Stimulated activated naive CD8-positive, alpha-beta T cell treated with anti-CD3 and anti-CD28 coated beads, Interleukin-15, Interleukin-2, amounts not matched to agents 100 U/mL and 50 U/mL, for 24 hours (primary cell): ENCODE data around the gene CACNB4.
"Not testable (repeated sequence)": the region's sequence is repeated elsewhere in the genome, so short reads cannot be mapped to it uniquely, and the experiment has no call there.

Experiments used
- ATAC-seq: fragments of 150-1000 bp; cut with Tn5 transposase; one replicate; pipeline ENCODE4 v1.10.0; 2021
- DNase-seq: peaks from one replicate; pipeline ENCODE4 v3.0.0; 2021

Gene CACNB4

DNA sequence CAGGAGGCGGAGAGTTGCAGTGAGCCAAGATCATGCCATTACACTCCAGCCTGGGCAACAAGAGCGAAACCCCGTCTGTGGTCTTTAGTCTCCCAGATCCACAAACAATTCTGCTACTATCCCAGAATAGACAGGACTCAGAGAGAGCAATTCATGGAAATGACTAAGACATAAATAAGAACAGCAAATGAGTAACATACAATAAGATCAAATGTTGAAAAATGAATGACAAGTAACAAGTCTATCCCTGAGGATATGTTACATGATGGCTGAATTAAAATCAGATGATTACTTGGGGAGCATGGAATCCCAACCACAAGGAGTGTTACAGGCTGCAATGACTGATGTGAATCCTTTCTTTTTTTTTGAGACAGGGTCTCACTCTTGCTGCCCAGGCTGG, 280.9 kb downstream of the CACNB4 start:
- no peak for DNase-seq
- no peak for ATAC-seq

DNA sequence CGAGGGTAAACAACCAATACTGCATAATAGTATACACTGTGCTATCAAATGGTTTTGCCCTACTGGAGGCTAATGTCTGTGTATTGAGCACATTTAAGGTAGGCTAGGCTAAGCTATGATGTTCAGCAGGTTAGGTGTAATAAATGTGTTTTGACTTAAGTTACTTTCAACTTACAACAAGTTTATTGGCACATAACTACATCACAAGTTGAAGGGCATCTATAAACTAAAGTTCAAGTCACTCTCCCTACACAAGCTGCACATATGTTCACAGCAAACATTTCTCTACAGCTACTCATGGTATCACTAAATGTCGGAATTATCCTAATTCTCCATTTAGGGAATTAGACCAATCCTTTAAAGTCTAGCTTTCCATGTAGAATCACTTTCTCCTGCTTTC, 282.0 kb downstream of the CACNB4 start:
- no peak for DNase-seq
- no peak for ATAC-seq

DNA sequence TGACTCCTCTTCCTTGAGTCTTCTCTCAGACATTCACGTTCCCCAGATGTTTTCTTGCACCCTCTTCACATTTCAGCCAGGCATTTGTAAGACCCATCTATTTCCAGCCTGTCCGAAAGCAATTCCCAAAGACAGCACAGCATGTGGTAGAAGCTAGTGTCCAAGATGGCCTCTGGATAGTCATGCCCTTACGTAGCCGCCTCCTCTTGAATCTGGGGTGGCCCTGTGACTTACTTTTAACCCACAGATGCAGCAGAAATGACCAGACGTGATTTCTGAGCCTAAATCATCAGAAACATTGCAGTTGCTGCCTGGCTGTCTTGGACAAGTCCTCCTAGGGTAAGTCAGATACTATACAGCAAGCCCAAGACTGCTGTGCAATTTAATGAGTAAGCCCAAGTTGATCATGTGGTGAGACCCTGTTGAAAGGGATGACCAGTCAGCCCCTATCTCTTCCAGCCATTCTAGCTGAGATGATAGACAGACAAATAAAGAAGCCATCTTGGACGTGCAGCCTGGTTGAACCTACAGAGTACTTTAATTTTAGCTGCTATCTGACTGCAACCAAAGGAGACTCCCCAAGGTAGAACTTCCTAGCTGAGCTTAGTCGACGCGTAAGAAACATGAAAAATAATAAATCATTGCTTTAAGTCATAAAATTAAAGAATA, 282.9 kb downstream of the CACNB4 start:
- DNase-seq, result no peak
- no peak for ATAC-seq

DNA sequence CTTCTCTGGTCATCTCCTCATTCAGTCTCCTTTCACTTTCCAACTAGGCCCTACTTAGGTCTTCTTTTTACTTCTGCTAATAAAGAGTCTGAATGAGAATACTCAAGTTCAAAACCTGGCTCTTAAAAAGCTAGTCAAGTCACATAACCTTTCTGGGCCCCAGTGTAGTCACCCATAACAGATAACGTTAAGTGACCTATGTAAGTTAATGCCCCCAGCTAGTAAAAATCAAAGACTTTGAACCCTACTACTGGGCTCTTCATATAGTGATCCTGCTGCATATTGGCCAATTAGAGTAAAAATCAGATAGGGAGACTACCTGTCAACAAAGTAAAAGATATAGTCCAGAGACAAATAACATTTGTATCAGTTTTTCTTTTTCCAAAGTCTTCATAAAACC, 288.4 kb downstream of the CACNB4 start:
- no peak for ATAC-seq
- DNase-seq, result no peak

DNA sequence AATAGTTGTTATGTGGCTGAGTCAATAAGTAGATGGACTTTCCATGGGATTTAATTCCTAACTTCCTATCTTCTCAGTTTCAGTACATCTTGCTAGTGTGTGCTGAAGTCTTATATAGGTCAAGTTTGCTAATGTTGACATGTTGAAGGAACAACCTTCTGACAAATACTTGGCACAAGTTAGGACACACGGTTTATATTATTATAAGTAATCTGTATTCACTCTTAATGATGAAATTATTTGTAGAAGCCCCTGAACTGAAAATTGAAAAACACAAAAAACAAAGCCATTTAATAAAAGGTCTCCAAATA, 289.8 kb downstream of the CACNB4 start:
- no peak for DNase-seq

DNA sequence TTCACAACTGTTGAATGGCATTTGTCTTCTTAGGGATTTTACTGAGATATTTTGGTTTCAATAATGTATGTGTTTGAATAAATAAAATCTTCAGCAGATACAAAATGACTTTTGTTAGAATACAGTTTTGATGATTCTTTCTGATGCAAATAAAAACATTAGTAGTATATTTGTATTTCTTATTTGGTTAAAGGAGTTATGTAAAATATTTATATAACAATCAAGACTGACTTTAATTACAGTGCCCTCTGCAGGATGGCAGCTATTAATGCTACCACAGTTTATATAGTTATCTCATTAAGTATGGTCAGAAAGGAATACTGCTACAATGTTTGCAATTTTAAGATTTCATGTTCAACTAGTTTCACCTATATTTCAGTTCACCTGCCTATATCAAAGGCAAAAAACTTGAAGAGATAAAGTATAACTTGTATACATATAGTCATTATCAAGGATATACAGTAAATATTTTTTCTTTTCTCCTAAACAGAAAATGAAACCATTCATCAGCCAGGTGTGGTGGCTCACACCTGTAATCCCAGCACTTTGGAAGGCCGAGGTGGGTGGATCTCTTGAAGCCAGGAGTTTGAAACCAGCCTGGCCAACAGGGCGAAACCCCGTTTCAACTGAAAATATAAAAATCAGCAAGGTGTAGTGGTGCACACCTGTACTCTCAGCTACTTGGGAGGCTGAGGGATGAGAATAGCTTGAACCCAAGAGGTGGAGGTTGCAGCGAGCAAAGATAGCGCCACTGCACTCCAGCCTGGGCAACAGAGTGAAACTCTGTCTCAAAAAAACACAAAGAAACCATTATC, 290.4 kb downstream of the CACNB4 start:
- ATAC-seq (no peak), DNase-seq (no peak)

More for the DNA sequence above, 289.8 kb downstream of the CACNB4 start:
- ATAC-seq, result no peak

DNA sequence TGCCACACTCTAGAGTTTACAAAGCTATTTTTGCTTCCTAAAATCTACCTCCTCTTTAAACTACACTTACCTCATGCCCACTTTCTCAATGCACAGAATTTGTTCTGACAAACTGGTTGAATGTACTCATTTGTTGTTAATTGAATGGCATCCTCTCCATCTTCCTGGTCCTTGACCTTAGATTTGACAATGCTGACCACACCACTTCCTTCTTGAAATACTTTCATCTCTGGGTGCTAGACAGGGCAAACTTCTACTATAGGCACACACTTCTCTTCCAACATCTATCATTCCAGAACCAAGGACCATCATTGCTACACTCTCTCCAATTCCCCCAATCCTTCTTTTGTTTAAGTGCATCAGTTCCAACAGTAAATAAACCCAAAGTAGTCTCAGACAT, 292.9 kb downstream of the CACNB4 start:
- ATAC-seq (peak; percentile 32), DNase-seq (no peak)

DNA sequence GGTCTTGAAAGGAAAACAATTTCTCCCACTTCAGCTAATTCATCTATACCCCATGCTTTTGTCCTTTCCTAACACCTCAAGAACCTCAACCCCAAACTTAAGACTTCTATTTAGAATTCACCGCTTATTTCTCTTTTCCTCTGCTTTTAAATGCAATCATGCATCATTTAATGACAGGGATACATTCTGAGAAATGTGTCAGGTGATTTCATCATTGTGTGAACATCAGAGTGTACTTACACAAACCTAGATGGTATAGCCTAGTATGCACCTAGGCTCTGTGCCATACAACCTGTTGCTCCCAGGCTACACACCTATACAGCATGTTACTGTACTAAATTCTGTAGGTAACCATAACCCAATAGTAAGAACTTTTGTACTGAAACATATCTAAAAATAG, 293.5 kb downstream of the CACNB4 start:
- no peak for DNase-seq
- no peak for ATAC-seq

DNA sequence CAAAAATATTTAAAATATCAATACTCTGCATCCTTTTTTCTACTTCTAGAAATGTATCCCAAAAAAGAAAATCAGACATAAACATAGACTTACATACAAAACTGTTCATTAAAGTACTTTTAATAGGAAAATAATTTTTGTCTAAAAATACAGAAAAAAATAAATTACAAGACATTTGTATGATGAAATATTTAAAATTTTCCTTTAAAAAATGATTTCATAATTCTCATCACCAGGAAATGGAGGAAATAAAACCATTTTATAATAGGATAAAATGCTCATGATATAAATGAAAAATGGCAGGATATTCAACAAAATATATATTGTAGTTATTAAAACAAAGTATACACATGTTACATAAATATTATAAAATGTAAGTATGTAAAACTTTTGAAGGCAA, 295.0 kb downstream of the CACNB4 start:
- no peak for DNase-seq
- no peak for ATAC-seq

DNA sequence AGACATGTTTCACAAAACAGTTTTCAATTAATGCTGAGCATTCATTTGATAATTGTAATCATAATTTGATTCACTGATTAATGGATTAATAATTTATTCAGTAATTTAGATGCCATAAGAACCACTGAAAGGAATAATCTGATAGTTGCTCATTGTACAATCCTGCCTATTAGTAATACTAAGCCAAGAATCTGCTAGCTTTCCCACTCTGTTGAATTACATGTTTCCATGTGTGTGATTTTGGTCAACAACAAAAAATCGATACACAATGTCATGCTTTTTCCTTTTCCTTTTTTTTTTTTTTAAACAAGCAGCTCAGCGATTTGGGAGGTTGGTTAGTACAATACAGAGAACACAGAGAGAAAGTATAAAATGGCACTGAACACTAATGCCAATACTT, 296.5 kb downstream of the CACNB4 start:
- DNase-seq (no peak), ATAC-seq (no peak)

DNA sequence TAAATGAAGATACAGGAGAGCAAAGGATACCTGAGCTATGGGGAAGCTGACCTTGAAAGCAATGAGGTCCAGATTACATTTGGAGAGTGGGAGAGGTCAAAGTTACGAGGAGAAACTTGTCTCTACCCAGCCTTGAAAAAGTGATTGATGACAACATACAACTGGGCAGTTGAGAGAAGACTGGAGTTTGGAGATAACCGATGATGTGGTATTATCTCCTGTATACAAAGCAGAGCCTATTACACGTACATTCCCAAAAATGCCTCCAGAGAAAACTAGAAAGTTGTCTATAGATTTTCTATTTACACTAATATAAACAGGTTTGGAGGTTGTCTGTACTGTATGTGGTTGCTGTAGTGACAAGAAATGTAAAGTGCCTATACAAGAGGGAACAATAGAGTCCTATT, 299.0 kb downstream of the CACNB4 start:
- DNase-seq, result no peak

DNA sequence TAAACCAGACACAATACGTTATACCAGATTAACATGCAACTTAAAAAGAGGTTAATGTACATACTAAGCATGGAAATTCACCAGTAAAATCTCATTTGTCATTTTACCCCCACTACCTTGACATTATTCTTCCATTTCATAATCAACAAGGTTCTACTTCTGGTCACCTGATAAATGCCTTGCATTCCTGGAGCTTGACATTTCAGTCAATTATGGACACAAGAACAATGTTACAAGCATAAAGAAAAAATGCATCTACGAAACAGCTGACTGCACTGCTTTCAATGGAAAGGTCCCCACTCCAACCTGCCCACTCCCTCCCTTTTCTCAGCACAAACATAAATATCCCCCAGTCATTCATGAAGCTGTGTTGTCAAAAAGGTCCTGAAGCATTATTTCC, 302.1 kb downstream of the CACNB4 start:
- no peak for DNase-seq
- ATAC-seq, result no peak

More for the DNA sequence above, 299.0 kb downstream of the CACNB4 start:
- ATAC-seq, result no peak

DNA sequence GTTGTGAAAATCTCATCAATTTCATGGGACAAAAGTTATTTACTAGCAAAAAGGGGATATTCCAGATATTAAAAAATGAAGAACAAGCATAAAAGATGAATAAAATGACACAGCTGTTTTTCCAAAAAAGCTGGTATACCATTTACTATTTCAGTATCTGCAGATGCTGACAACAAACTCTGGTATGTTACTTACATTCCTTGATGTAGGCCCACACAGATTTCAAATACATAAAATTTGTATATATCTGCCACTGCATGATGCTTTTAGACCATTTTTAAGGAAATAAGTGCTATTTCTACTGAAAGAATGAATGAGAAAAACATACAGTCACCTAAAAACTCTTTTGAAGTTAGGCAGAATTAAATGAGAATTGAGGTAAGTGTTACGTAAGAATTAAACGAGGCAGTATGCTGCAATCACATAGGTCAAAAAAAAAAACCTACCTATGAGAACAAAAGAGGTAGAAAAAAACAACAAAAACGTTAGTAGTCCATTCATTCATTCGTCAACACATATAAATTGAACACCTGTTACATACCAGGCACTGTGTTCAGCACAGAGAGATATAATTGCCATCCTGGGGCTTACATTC, 303.1 kb downstream of the CACNB4 start:
- DNase-seq (no peak), ATAC-seq (no peak)

DNA sequence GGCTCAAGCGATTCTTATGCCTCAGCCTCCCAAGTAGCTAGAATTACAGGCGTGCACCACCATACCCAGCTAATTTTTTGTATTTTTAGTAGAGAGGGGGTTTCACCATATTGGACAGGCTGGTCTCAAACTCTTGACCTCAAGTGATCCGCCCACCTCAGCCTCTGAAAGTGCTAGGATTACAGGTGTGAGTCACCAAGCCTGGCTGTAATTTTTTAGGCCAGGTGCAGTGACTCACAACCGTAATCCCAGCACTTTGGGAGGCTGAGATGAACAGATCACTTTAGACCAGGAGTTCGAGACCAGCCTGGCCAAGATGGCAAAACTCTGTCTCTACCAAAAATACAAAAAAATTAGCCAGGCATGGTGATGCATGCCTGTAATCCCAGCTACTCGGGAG, 304.4 kb downstream of the CACNB4 start:
- not testable (repeated sequence) for ATAC-seq, DNase-seq

DNA sequence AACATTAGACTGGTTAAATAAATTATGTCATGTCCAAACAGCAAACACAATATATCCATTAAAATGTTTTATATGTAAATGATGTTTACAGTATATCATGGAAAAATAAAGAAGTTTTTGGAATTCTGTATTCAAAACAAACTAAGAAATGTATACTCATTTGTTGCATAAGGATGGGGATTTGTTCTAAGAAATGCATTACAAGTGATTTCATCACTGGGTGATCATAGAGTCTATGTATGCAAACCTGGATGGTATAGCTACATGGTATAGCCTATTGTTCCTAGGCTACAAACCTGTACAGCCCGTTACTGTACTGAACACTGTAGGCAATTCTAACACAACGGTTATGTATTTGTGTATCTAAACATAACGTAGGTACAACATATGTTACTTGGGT, 305.7 kb downstream of the CACNB4 start:
- DNase-seq (no peak), ATAC-seq (no peak)

DNA sequence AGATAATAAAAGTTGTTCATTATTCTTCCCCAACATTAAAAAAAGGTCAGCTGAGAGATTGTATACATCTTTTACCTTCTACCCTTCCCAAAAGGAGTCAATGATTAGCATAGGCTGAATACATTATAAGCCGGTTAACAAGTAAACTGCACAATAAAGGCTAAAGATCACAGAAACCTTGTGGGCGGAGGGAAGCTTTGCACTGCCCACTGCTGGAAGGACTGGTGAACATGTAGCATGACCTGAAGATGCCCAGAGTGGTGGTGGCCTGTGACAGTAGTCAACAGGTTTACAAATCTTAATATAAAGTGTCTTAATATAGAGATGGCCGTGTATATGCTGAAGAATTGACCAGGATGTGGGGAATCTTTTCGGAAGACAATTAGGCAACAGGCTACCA, 306.3 kb downstream of the CACNB4 start:
- no peak for ATAC-seq

DNA sequence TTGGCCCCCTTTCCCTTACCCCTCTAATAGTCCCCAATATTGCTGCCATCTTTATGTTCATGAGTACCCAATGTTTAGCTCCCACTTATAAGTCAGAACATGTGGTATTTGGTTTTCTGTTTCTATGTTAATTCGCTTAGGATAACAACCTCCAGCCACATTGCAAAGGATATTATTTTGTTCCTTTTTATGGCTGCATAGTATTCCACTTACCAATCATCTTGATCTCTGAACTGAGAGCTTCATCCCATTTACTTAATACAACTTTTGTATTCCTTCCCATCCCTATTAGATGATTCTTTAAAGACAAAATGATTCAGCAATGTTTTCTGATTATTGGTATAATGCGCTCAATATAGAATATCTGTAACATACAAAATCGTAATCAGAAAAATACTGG, 307.3 kb downstream of the CACNB4 start:
- ATAC-seq (no peak), DNase-seq (no peak)

More for the DNA sequence above, 306.3 kb downstream of the CACNB4 start:
- DNase-seq, result no peak

DNA sequence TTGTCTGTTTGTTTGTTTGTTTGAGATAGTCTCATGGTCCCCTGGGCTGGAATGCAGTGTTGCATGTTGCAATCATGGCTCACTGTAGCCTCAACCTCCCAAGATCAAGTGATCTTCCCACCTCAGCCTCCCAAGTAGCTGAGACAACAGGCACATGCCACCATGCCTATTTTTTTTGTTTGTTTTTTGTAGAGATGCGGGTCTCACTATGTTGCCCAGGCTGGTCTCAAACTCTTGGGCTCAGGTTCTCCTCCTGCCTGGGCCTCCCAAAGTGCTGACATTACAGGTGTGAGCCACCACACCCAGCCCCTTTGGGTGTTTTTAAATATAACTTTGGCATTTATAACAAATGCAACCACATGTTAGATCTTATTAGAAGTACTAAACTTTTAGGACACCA, 308.2 kb downstream of the CACNB4 start:
- no peak for DNase-seq
- ATAC-seq, result no peak

DNA sequence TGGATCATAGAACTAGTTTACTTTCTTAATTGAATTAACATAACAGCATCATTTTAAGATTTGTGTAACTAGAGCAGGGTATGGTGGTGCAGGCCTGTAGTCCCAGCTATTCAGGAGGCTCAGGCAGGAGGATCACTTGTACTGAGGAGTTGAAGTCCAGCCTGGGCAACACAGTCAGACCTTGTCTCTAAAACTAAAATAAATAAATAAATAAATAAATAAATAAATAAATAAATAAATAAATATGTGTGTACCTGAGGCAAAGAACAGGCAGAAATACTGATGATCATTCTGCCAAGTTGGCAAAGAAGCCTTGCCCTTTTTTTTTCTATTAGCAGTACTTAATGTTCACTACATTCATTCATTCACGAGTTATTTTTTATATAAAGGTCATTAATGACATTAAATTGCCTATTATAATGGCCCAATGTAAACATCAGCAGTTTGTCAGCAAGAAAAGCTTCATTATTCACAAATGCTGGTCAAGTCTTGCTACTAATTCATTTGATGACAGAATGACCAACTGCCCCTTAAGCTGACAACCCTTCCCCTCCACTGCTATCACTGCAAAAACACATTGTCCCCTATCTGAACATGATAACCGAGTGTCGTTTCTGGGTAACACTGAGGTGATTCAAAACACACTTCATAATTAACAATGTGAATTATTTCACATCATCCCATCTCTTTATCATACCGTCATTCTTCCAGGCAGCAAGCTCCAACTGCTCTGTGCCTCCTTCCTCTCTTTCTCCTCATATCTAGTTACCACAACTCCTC, 309.6 kb downstream of the CACNB4 start:
- no peak for ATAC-seq
- no peak for DNase-seq

DNA sequence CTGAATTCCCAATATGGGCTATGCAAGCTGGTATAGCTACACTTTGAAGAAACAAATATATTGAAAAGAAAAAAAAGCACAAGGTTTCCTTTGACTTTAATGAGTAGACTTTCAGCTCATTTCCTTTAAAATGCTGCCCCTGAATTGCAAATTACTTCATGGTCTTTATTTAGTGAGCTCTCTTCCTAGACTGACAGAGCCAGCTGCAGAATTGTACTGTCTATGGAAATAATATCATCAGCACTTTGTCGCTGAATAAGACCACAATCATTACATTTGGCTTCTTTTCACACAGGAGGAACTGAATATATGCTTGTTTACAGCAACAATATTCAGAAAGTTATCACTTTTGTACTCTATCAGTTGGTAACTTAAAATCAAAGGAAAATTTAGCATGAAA, 312.4 kb downstream of the CACNB4 start:
- no peak for ATAC-seq

DNA sequence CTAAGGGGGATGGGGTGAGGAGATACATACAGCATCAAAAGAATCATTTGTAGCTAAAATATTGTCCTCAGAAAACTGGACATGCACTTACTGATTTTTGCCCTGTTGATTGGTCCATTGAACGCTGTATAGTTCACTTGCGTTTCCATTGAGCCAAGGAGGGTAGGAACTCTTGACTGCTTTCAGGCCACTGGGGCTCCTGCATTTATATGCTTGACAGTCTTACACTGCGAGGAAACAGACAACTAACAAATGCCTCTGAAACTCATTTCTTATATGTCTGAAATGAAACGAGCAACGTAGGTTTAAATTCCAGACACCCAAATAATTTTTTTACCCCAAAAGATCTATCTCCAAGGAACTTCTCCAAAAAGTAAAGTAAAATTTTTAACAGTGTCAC, 312.8 kb downstream of the CACNB4 start:
- no peak for ATAC-seq
- DNase-seq, result no peak

More for the DNA sequence above, 312.4 kb downstream of the CACNB4 start:
- no peak for DNase-seq

DNA sequence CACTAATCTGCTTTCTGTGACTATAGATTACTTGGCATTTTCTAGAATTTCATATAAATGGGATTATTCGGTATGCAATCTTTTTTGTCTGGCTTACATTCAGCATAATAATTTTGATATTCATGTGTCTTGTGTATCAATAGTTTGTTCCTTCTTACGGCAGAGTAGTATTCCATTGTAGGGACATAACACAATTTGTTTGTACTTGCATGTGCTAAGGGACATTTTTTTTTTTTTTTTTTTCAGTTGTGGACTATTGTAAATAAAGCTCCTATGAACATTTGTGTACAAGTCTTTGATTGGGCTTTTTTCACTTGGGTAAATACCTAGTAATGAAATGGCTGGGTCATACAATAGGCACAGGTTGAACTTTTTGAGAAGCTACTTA, 315.7 kb downstream of the CACNB4 start:
- no peak for ATAC-seq
- no peak for DNase-seq
